ENCODE results near the gene TMEM239.
"Not testable (repeated sequence)": the region's sequence is repeated elsewhere in the genome, so short reads cannot be mapped to it uniquely, and the experiment has no call there.

The TMEM239 gene

GRCh38 chr20:2816030-2816582 is at the start of gene TMEM239:
TMEM239 (plus strand) TSS chr20:2816364; CDS start chr20:2816555, 191 bp downstream.
- no peak for DNase-seq (ENCODE audit: low spot score)

- no peak for DNase-seq (ENCODE audit: low spot score)
Observed at GRCh38 chr20:2767768-2768631, 48.2 kb upstream of the TMEM239 start.

GRCh38 chr20:2768632-2769015 is 47.5 kb upstream of the TMEM239 start:
- no peak for DNase-seq (ENCODE audit: low spot score)

- not testable (repeated sequence) for DNase-seq (ENCODE audit: low spot score)
Observed at GRCh38 chr20:2770091-2770490, 46.1 kb upstream of the TMEM239 start.

GRCh38 chr20:2771631-2772080 is 44.5 kb upstream of the TMEM239 start:
- no peak for DNase-seq (ENCODE audit: low spot score)

- DNase-seq (ENCODE audit: low spot score): no peak
Observed at GRCh38 chr20:2773812-2774211, 42.4 kb upstream of the TMEM239 start.

GRCh38 chr20:2775139-2775538 is 41.0 kb upstream of the TMEM239 start:
- DNase-seq (ENCODE audit: low spot score): no peak

GRCh38 chr20:2778602-2779321 is 37.4 kb upstream of the TMEM239 start:
- no peak for DNase-seq (ENCODE audit: low spot score)

GRCh38 chr20:2780948-2781347 is 35.2 kb upstream of the TMEM239 start:
- no peak for DNase-seq (ENCODE audit: low spot score)

GRCh38 chr20:2783908-2784566 is 32.1 kb upstream of the TMEM239 start:
- DNase-seq (ENCODE audit: low spot score): no peak

GRCh38 chr20:2793471-2793870 is 22.7 kb upstream of the TMEM239 start:
- DNase-seq (ENCODE audit: low spot score): no peak

GRCh38 chr20:2794202-2794748 is 21.9 kb upstream of the TMEM239 start:
- DNase-seq (ENCODE audit: low spot score): no peak

- no peak for DNase-seq (ENCODE audit: low spot score)
Observed at GRCh38 chr20:2794866-2795447, 21.2 kb upstream of the TMEM239 start.

GRCh38 chr20:2795451-2795850 is 20.7 kb upstream of the TMEM239 start:
- no peak for DNase-seq (ENCODE audit: low spot score)

- DNase-seq (ENCODE audit: low spot score): no peak
Observed at GRCh38 chr20:2796011-2796660, 20.0 kb upstream of the TMEM239 start.

GRCh38 chr20:2797136-2797983 is 18.8 kb upstream of the TMEM239 start:
- DNase-seq (ENCODE audit: low spot score): no peak

- no peak for DNase-seq (ENCODE audit: low spot score)
Observed at GRCh38 chr20:2798095-2798805, 17.9 kb upstream of the TMEM239 start.

- DNase-seq (ENCODE audit: low spot score): no peak
Observed at GRCh38 chr20:2798814-2799213, 17.4 kb upstream of the TMEM239 start.

- no peak for DNase-seq (ENCODE audit: low spot score)
Observed at GRCh38 chr20:2799271-2799670, 16.9 kb upstream of the TMEM239 start.

Data from COLO829 (cell line).